Testis (tissue), 3 donors: ENCODE measurements around the gene ZHX3. TPM values are rescaled to one million over a fixed set of nuclear protein-coding genes. Genes with fewer than 3 reads are reported as not detected.

Experiments
- DNase-seq: peaks from one replicate; pipeline ENCODE4 v3.0.0-alpha.2; 2019
- H3K27ac ChIP-seq, 2 donors: fragments of 200-600 bp; sonication (generic); one replicate each; pipeline ENCODE4 v1.5.1; 2019
- H3K27me3 ChIP-seq: fragments of 200-600 bp; sonication (generic); one replicate; pipeline ENCODE4 v1.5.1; 2019
- H3K36me3 ChIP-seq: fragments of 200-600 bp; sonication (generic); one replicate; pipeline ENCODE4 v1.5.1; 2017; ENCODE audit warnings: low read depth; ENCODE audit errors: missing control alignments
- H3K4me1 ChIP-seq: fragments of 200-600 bp; sonication (generic); one replicate; pipeline ENCODE4 v1.5.1; 2019
- H3K4me3 ChIP-seq, 2 donors: fragments of 200-600 bp; sonication (generic); one replicate each; pipeline ENCODE4 v1.5.1; 2017 to 2019
- H3K9me3 ChIP-seq: fragments of 200-600 bp; sonication (generic); one replicate; pipeline ENCODE4 v1.5.1; 2017
- CTCF ChIP-seq, 3 experiments: fragments of 450-650 bp in 2 of 3; fragments of 200-600 bp in 1 of 3; sonication (generic) in 1 of 3; IDR thresholded peaks; one replicate each; pipeline ENCODE4 v1.5.1; 2016 to 2019; ENCODE audit warnings: antibody characterized with exemption in 3 of 3, mild to moderate bottlenecking in 2 of 3, moderate library complexity in 1 of 3
- POLR2A ChIP-seq: fragments of 450-650 bp; IDR thresholded peaks from one replicate; pipeline ENCODE4 v1.6.1; 2017; ENCODE audit warnings: antibody characterized with exemption, mild to moderate bottlenecking, moderate library complexity
- WGBS, 2 donors: methylation state at CpG; one replicate each; pipeline ENCODE4 v1.1.5; 2018; 5-methylcytosine and 5-hydroxymethylcytosine counted together
- intact Hi-C: fragments of 100-400 bp; cut with DNase I; formaldehyde crosslinking; loops from one replicate; pipeline ENCODE4 v1.15.1; 2023; ENCODE audit warnings: low total_unique reads
- polyA plus RNA-seq: library from polyadenylated mRNA; stranded (reverse); fragments of 350-450 nt; fragmentation: Illumina TruSeq; extraction: RNeasy Lipid Tissue Mini Kit (QIAGEN cat#74804); gene quantifications from one replicate; pipeline ENCODE4 v1.2.3, GENCODE V29; 2014; ENCODE audit warnings: low read depth, low replicate concordance; ENCODE audit not compliant: insufficient read depth
- total RNA-seq, 2 donors: library from RNA; depleted of rRNA; stranded (reverse); fragments of >200 nt; gene quantifications; one replicate each; pipeline ENCODE4 v1.2.3, GENCODE V29; 2016

Gene ZHX3
- total and polyA plus RNA-seq, 3 donors from 2014 or later, result 35.1 to 103 (median 55.7) TPM

- 95 to 100% methylated on average over 3 of the region's 3 CpGs for WGBS, 2 donors
- H3K27me3 ChIP-seq, result no peaks in the 10 kb centered on the region
- H3K4me1 ChIP-seq, result no peaks in the 10 kb centered on the region
- no peaks in the 10 kb centered on the region for H3K9me3 ChIP-seq
- no peak overlapping the region for H3K27ac ChIP-seq
- DNase-seq, result no peak
- no peak overlapping the region for H3K4me3 ChIP-seq
- no peaks in the 10 kb centered on the region for H3K36me3 ChIP-seq
- TF ChIP-seq CTCF (IDR thresholded peaks at IDR 0.05), result no peak
- no peak for TF ChIP-seq POLR2A
- intact Hi-C loops, result no loop called here
Observed at GRCh38 chr20:41192575-41192974, 125.0 kb downstream of the ZHX3 start.

- Histone ChIP-seq H3K36me3 (no peaks in the 10 kb centered on the region), H3K4me3 (no peak overlapping the region), H3K27me3 (no peaks in the 10 kb centered on the region), H3K9me3 (no peaks in the 10 kb centered on the region), H3K4me1 (no peaks in the 10 kb centered on the region), H3K27ac (no peak overlapping the region)
- intact Hi-C loops, result no loop called here
- WGBS, 2 donors, result 96 to 98% methylated on average over 4 to 5 of the region's 5 CpGs
- no peak for DNase-seq
- no peak for TF ChIP-seq CTCF (IDR thresholded peaks at IDR 0.05)
- no peak for TF ChIP-seq POLR2A
Observed at GRCh38 chr20:41191562-41192500, 125.7 kb downstream of the ZHX3 start.

GRCh38 chr20:41187668-41188067 is 129.9 kb downstream of the ZHX3 start:
- intact Hi-C loops, result no loop called here
- no peaks in the 10 kb centered on the region for H3K27me3 ChIP-seq
- no peak overlapping the region for H3K4me3 ChIP-seq
- DNase-seq, result no peak
- no peak overlapping the region for H3K27ac ChIP-seq
- no peaks in the 10 kb centered on the region for H3K4me1 ChIP-seq
- H3K9me3 ChIP-seq, result no peaks in the 10 kb centered on the region
- no peak for TF ChIP-seq POLR2A
- no peak for TF ChIP-seq CTCF (IDR thresholded peaks at IDR 0.05)
- no peaks in the 10 kb centered on the region for H3K36me3 ChIP-seq

DNA sequence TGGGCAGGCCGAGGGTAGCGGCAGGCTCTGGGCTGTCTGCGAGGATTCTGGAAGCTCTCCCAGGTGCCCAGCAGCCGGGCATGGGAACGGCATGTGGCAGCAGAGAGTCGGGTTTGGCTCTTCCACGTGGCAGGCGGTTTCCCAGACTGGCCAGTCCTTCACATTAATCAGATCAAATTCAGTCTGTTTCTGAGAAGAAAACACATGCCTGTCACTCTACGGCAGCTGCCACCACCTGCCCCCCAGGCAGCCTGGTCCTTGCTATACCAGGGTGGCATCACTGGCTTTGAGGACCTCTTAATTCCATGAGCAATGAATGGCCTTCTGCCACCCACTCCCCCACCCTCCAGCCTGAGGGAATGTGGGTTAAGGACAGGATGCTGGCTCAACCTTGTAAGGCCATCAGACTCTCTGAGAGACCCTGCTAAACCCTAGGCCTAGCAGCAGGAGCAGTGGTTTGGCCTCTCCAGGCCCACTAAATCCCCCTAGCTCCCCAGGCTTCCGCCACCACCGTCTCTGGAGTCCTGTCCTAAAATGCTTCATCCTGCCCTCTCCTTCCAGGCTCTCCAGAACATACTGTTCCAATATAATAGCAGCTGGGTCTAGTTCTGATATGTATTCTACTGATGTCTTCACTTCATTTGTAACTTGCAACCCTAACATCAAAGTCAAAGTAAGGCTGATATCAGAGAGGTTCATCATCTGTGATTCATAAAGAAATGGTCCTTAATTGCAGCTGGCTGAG is 132.3 kb downstream of the ZHX3 start:
- WGBS, 2 donors, result 90 to 95% methylated on average over 11 of the region's 11 CpGs
- TF ChIP-seq CTCF (IDR thresholded peaks at IDR 0.05) (no peak), POLR2A (no peak)
- Histone ChIP-seq H3K27ac (no peak overlapping the region), H3K27me3 (no peaks in the 10 kb centered on the region), H3K9me3 (no peaks in the 10 kb centered on the region), H3K4me3 (no peak overlapping the region), H3K36me3 (no peaks in the 10 kb centered on the region), H3K4me1 (no peaks in the 10 kb centered on the region)
- intact Hi-C loops, result no loop called here
- no peak for DNase-seq
